Colon (tissue), 2 donors: ENCODE data around the gene C17orf113.
"Not testable (repeated sequence)": the region's sequence is repeated elsewhere in the genome, so short reads cannot be mapped to it uniquely, and the experiment has no call there.

Experiments
- FAIRE-seq: peaks from 2 replicates; lab custom pipeline; 2012; peaks lifted over from hg19 to GRCh38; lab: Jason Lieb, UNC
- donor health status: control.
- donor health status: control.

C17orf113 gene

GRCh38 chr17:42042598-42043319 lies 7.6 kb downstream of the C17orf113 start:
- FAIRE-seq: no peak

- no peak for FAIRE-seq
Measured at GRCh38 chr17:42041619-42042018, 8.8 kb downstream of the C17orf113 start.

- no peak for FAIRE-seq
Measured at GRCh38 chr17:42040818-42041217, 9.6 kb downstream of the C17orf113 start.

- FAIRE-seq: no peak
Measured at GRCh38 chr17:42039794-42040763, 10.3 kb downstream of the C17orf113 start.

- FAIRE-seq: no peak
Measured at GRCh38 chr17:42038221-42038973, 12.0 kb downstream of the C17orf113 start.

GRCh38 chr17:42034059-42034458 lies 16.3 kb downstream of the C17orf113 start:
- FAIRE-seq: no peak

GRCh38 chr17:42031584-42031983 lies 18.8 kb downstream of the C17orf113 start:
- FAIRE-seq: no peak

GRCh38 chr17:42028791-42029127 lies 21.6 kb downstream of the C17orf113 start:
- FAIRE-seq: no peak

GRCh38 chr17:42027961-42028790 lies 22.2 kb downstream of the C17orf113 start:
- FAIRE-seq: no peak

- no peak for FAIRE-seq
Measured at GRCh38 chr17:42027590-42027889, 22.9 kb downstream of the C17orf113 start.

GRCh38 chr17:42026857-42027589 lies 23.4 kb downstream of the C17orf113 start:
- no peak for FAIRE-seq

GRCh38 chr17:42025936-42026335 lies 24.5 kb downstream of the C17orf113 start:
- no peak for FAIRE-seq

- no peak for FAIRE-seq
Measured at GRCh38 chr17:42025191-42025579, 25.2 kb downstream of the C17orf113 start.

- no peak for FAIRE-seq
Measured at GRCh38 chr17:42023524-42024349, 26.7 kb downstream of the C17orf113 start.

GRCh38 chr17:42020845-42021244 lies 29.6 kb downstream of the C17orf113 start:
- not testable (repeated sequence) for FAIRE-seq

GRCh38 chr17:42019509-42020404 lies 30.6 kb downstream of the C17orf113 start, which contains the start of gene NKIRAS2:
NKIRAS2 (plus strand) TSS chr17:42020090; CDS start chr17:42021578, 1,488 bp downstream.
- no peak for FAIRE-seq

- no peak for FAIRE-seq
Measured at GRCh38 chr17:42018988-42019387, 31.4 kb downstream of the C17orf113 start.

GRCh38 chr17:42018339-42018738 lies 32.1 kb downstream of the C17orf113 start:
- no peak for FAIRE-seq

GRCh38 chr17:42017866-42018200 lies 32.6 kb downstream of the C17orf113 start:
- FAIRE-seq: no peak
